Bronchial epithelial cell (primary cell): ENCODE measurements around the gene IL15RA. TPM values are rescaled to one million over a fixed set of nuclear protein-coding genes. Genes with fewer than 3 reads are reported as not detected.

Experiments used
- DNase-seq: peaks from one replicate; pipeline ENCODE4 v3.0.0-alpha.2; 2010; ENCODE audit warnings: low read depth
- FAIRE-seq: peaks from 2 replicates; lab custom pipeline; 2011; peaks lifted over from hg19 to GRCh38; lab: Jason Lieb, UNC
- H3K27me3 ChIP-seq: 2 replicates; pipeline ENCODE4 v1.5.1; 2011; ENCODE audit warnings: low read length; ENCODE audit not compliant: control insufficient read depth, insufficient read depth
- H3K36me3 ChIP-seq: 2 replicates; pipeline ENCODE4 v1.5.1; 2011; ENCODE audit warnings: low read length; ENCODE audit not compliant: control insufficient read depth, insufficient read depth
- H3K4me3 ChIP-seq: 2 replicates; pipeline ENCODE4 v1.5.1; 2011; ENCODE audit warnings: mild to moderate bottlenecking, low read depth, low read length, control low read depth
- CTCF ChIP-seq: IDR thresholded peaks from 2 replicates; pipeline ENCODE4 v1.5.1; 2011; ENCODE audit warnings: mild to moderate bottlenecking, moderate library complexity, low read length, control low read depth, inconsistent platforms; ENCODE audit not compliant: insufficient read depth, severe bottlenecking
- total RNA-seq: library from RNA; depleted of rRNA; stranded (reverse); fragments of >200 nt; gene quantifications from 2 replicates; pipeline ENCODE4 v1.2.1, GENCODE V29; 2014

IL15RA gene
- total RNA-seq, 1 donor from 2014 or later: 0.79 TPM

GRCh38 chr10:5945561-5946418 lies 31.6 kb downstream of the IL15RA start:
- DNase-seq (peak; percentile 70), FAIRE-seq (no peak)
- no peaks in the 10 kb centered on the region for H3K27me3 ChIP-seq
- no peak for TF ChIP-seq CTCF
- H3K36me3 ChIP-seq: no peaks in the 10 kb centered on the region
- H3K4me3 ChIP-seq: no peak overlapping the region

- TF ChIP-seq CTCF: no peak
- no peaks in the 10 kb centered on the region for H3K36me3 ChIP-seq
- no peak for FAIRE-seq
- no peaks in the 10 kb centered on the region for H3K27me3 ChIP-seq
- no peak overlapping the region for H3K4me3 ChIP-seq
- DNase-seq: no peak
Measured at GRCh38 chr10:5945190-5945509, 32.2 kb downstream of the IL15RA start.

GRCh38 chr10:5944389-5945189 lies 32.8 kb downstream of the IL15RA start:
- no peaks in the 10 kb centered on the region for H3K27me3 ChIP-seq
- TF ChIP-seq CTCF: no peak
- no peak for FAIRE-seq

GRCh38 chr10:5943536-5943935 lies 33.8 kb downstream of the IL15RA start:
- no peak for DNase-seq
- no peak for FAIRE-seq
- H3K36me3 ChIP-seq: no peaks in the 10 kb centered on the region
- no peaks in the 10 kb centered on the region for H3K27me3 ChIP-seq
- H3K4me3 ChIP-seq: no peak overlapping the region
- TF ChIP-seq CTCF: no peak

More at GRCh38 chr10:5944389-5945189, 32.8 kb downstream of the IL15RA start:
- DNase-seq: peak; percentile 98
- H3K4me3 ChIP-seq: no peak overlapping the region
- H3K36me3 ChIP-seq: no peaks in the 10 kb centered on the region

GRCh38 chr10:5942474-5942873 lies 34.9 kb downstream of the IL15RA start:
- Histone ChIP-seq H3K4me3 (no peak overlapping the region), H3K36me3 (peaks cover 1% of the 10 kb centered on the region), H3K27me3 (no peaks in the 10 kb centered on the region)
- FAIRE-seq (no peak), DNase-seq (no peak)
- no peak for TF ChIP-seq CTCF
